NOMO-1 treated with DMSO at 0.1 percent for 48 hours (cell line): Measurements from ENCODE around the gene CD44.
"Not testable (repeated sequence)": the region's sequence is repeated elsewhere in the genome, so short reads cannot be mapped to it uniquely, and the experiment has no call there.

Experiments
- DNase-seq: peaks from one replicate; lab custom pipeline; 2025; ENCODE audit not compliant: unreplicated experiment; lab: John Stamatoyannopoulos, UW

The CD44 gene

GRCh38 chr11:35138943-35139721, at the start of gene CD44:
TSS of gene CD44 (plus strand) at chr11:35139171. CDS start at chr11:35139304, 133 bp downstream.
- peak; percentile 91 for DNase-seq

- DNase-seq: peak; percentile 46
Observed at GRCh38 chr11:35089666-35090065, 49.3 kb upstream of the CD44 start.

GRCh38 chr11:35090125-35090524, 48.8 kb upstream of the CD44 start:
- no peak for DNase-seq

GRCh38 chr11:35090991-35091390, 48.0 kb upstream of the CD44 start:
- not testable (repeated sequence) for DNase-seq

- DNase-seq: no peak
Observed at GRCh38 chr11:35096723-35097122, 42.2 kb upstream of the CD44 start.

- no peak for DNase-seq
Observed at GRCh38 chr11:35097814-35098455, 41.0 kb upstream of the CD44 start.

- peak; percentile 75 for DNase-seq
Observed at GRCh38 chr11:35098855-35099254, 40.1 kb upstream of the CD44 start.

GRCh38 chr11:35099278-35100012, 39.5 kb upstream of the CD44 start:
- DNase-seq: no peak

GRCh38 chr11:35100013-35100383, 39.0 kb upstream of the CD44 start:
- no peak for DNase-seq

- no peak for DNase-seq
Observed at GRCh38 chr11:35101223-35101622, 37.7 kb upstream of the CD44 start.

- no peak for DNase-seq
Observed at GRCh38 chr11:35102267-35102666, 36.7 kb upstream of the CD44 start.

GRCh38 chr11:35103366-35104208, 35.4 kb upstream of the CD44 start:
- DNase-seq: no peak

- no peak for DNase-seq
Observed at GRCh38 chr11:35104655-35105054, 34.3 kb upstream of the CD44 start.

- no peak for DNase-seq
Observed at GRCh38 chr11:35105319-35106079, 33.5 kb upstream of the CD44 start.

- DNase-seq: peak; percentile 87
Observed at GRCh38 chr11:35106595-35106994, 32.4 kb upstream of the CD44 start.

GRCh38 chr11:35107861-35108260, 31.1 kb upstream of the CD44 start:
- DNase-seq: peak; percentile 56

GRCh38 chr11:35108336-35108735, 30.6 kb upstream of the CD44 start:
- DNase-seq: not testable (repeated sequence)

GRCh38 chr11:35109041-35109440, 29.9 kb upstream of the CD44 start:
- no peak for DNase-seq

- DNase-seq: no peak
Observed at GRCh38 chr11:35109827-35110226, 29.1 kb upstream of the CD44 start.
